IPS-18a (cell line): ENCODE measurements around the gene DSCAM.
"Not testable (repeated sequence)": the region's sequence is repeated elsewhere in the genome, so short reads cannot be mapped to it uniquely, and the experiment has no call there.

ENCODE experiments used
- H3K27ac ChIP-seq: one replicate; pipeline ENCODE4 v1.5.1; 2013; ENCODE audit warnings: low read length
- H3K27me3 ChIP-seq: one replicate; pipeline ENCODE4 v1.6.1; 2013; ENCODE audit warnings: mild to moderate bottlenecking, low read length; ENCODE audit not compliant: control insufficient read depth, insufficient read depth
- H3K36me3 ChIP-seq: one replicate; pipeline ENCODE4 v1.6.1; 2013; ENCODE audit warnings: low read depth, low read length; ENCODE audit not compliant: control insufficient read depth
- H3K4me1 ChIP-seq: one replicate; pipeline ENCODE4 v1.6.1; 2013; ENCODE audit warnings: low read depth, low read length; ENCODE audit not compliant: control insufficient read depth
- H3K4me3 ChIP-seq: one replicate; pipeline ENCODE4 v1.5.1; 2013; ENCODE audit warnings: low read length
- H3K9ac ChIP-seq: one replicate; pipeline ENCODE4 v1.6.1; 2013; ENCODE audit warnings: mild to moderate bottlenecking, low read length, moderate library complexity
- H3K9me3 ChIP-seq: one replicate; pipeline ENCODE4 v1.6.1; 2013; ENCODE audit warnings: low read depth, low read length; ENCODE audit not compliant: control insufficient read depth

DSCAM gene

DNA sequence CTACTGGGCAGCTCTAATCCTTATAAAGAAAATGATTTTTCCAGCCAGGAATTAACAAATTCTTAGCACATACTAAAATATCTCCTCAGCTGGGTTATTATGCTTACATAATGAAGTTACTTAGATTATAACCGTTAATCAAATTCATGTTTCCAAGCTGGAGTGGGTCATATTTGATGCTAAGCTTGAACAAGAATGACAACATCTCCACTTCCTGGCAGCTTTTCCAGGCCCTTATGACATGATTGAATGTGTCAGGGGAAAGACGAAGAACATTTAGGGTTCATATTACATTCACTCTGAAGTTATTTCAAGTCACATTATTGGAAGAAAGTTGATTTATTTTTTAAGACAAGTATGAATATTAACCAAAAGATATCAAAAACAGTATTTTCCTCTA lies 646.0 kb downstream of the DSCAM start:
- H3K27ac ChIP-seq = no peak overlapping the region
- H3K36me3 ChIP-seq = no peaks in the 10 kb centered on the region
- H3K9me3 ChIP-seq = no peaks in the 10 kb centered on the region
- H3K27me3 ChIP-seq = no peaks in the 10 kb centered on the region
- H3K9ac ChIP-seq = no peak overlapping the region
- no peak overlapping the region for H3K4me3 ChIP-seq
- no peaks in the 10 kb centered on the region for H3K4me1 ChIP-seq

DNA sequence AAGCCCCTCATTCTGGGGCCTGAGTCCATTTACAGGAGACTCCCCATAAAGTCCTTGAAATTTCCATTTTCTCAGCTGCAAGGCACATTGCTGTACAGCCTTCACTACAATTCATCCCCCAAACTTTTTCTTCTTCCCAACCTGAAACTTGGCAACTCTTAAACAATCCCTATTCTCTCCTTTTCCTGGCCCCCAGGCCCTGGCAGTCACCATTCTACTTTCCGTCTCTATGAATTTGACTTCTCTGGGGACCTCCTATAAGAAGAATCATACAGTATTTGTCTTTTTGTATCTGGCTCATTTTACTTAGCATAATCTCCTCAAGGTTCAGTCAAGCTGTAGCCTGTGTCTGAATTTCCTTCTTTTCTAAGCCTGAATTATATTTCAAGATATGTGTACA lies 646.8 kb downstream of the DSCAM start:
- H3K36me3 ChIP-seq = no peaks in the 10 kb centered on the region
- no peaks in the 10 kb centered on the region for H3K9me3 ChIP-seq
- no peak overlapping the region for H3K4me3 ChIP-seq
- no peaks in the 10 kb centered on the region for H3K27me3 ChIP-seq
- H3K9ac ChIP-seq = no peak overlapping the region
- H3K4me1 ChIP-seq = no peaks in the 10 kb centered on the region
- no peak overlapping the region for H3K27ac ChIP-seq

- Histone ChIP-seq H3K9ac (no peak overlapping the region), H3K27ac (no peak overlapping the region), H3K27me3 (no peaks in the 10 kb centered on the region), H3K9me3 (no peaks in the 10 kb centered on the region), H3K36me3 (no peaks in the 10 kb centered on the region), H3K4me1 (no peaks in the 10 kb centered on the region), H3K4me3 (no peak overlapping the region)
Observed at GRCh38 chr21:40194185-40194980, 652.6 kb downstream of the DSCAM start.

- Histone ChIP-seq H3K9ac (no peak overlapping the region), H3K27me3 (no peaks in the 10 kb centered on the region), H3K4me1 (no peaks in the 10 kb centered on the region), H3K4me3 (no peak overlapping the region), H3K9me3 (no peaks in the 10 kb centered on the region), H3K27ac (no peak overlapping the region), H3K36me3 (no peaks in the 10 kb centered on the region)
Observed at GRCh38 chr21:40191616-40192015, 655.3 kb downstream of the DSCAM start.

- H3K4me3 ChIP-seq = no peak overlapping the region
- no peaks in the 10 kb centered on the region for H3K36me3 ChIP-seq
- no peaks in the 10 kb centered on the region for H3K4me1 ChIP-seq
- no peak overlapping the region for H3K9ac ChIP-seq
- H3K27me3 ChIP-seq = no peaks in the 10 kb centered on the region
- no peaks in the 10 kb centered on the region for H3K9me3 ChIP-seq
- no peak overlapping the region for H3K27ac ChIP-seq
Observed at GRCh38 chr21:40191196-40191595, 655.8 kb downstream of the DSCAM start.

DNA sequence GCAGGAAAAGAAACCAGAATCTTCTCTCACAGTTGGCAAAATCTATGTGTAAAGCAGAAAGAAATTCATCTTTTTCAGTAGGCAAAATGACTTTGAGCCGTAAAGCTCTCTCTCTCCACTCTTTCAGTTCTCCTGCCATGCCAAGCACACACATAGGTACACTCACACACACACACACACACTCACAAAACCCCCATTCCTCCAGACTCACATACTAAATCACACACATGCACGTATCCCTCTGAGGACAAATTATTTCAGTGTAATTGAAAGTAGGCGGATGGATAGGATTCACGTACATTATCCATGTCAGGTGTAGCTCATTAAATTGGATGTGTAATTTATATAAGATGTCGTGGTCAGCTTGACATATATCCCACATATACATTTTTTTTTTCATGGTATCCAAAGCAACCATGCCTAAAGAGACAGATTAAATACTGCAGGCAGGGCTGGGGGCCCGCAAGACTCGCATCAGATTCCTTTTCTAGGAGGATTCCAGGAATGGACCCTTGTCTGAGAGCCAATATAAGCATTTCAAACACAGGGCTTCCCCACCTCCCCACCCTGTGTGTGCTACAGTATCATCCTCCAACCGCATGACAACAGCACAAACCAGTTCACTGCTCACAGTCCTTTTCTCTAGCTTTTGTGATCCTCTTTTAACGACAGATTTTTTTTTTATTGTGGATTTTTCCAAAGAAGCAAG lies 658.9 kb downstream of the DSCAM start:
- H3K27me3 ChIP-seq = no peaks in the 10 kb centered on the region
- no peaks in the 10 kb centered on the region for H3K9me3 ChIP-seq
- H3K4me1 ChIP-seq = no peaks in the 10 kb centered on the region
- H3K36me3 ChIP-seq = no peaks in the 10 kb centered on the region
- no peak overlapping the region for H3K27ac ChIP-seq
- no peak overlapping the region for H3K9ac ChIP-seq
- H3K4me3 ChIP-seq = no peak overlapping the region

- no peaks in the 10 kb centered on the region for H3K27me3 ChIP-seq
- no peaks in the 10 kb centered on the region for H3K36me3 ChIP-seq
- H3K9me3 ChIP-seq = no peaks in the 10 kb centered on the region
- no peak overlapping the region for H3K27ac ChIP-seq
- H3K4me1 ChIP-seq = no peaks in the 10 kb centered on the region
- no peak overlapping the region for H3K9ac ChIP-seq
- no peak overlapping the region for H3K4me3 ChIP-seq
Observed at GRCh38 chr21:40187244-40187643, 659.7 kb downstream of the DSCAM start.

- no peak overlapping the region for H3K27ac ChIP-seq
- H3K36me3 ChIP-seq = no peaks in the 10 kb centered on the region
- H3K9ac ChIP-seq = no peak overlapping the region
- H3K4me1 ChIP-seq = no peaks in the 10 kb centered on the region
- no peaks in the 10 kb centered on the region for H3K27me3 ChIP-seq
- H3K9me3 ChIP-seq = no peaks in the 10 kb centered on the region
- no peak overlapping the region for H3K4me3 ChIP-seq
Observed at GRCh38 chr21:40186045-40186444, 660.9 kb downstream of the DSCAM start.

- no peak overlapping the region for H3K27ac ChIP-seq
- no peaks in the 10 kb centered on the region for H3K9me3 ChIP-seq
- H3K4me3 ChIP-seq = no peak overlapping the region
- no peaks in the 10 kb centered on the region for H3K4me1 ChIP-seq
- no peaks in the 10 kb centered on the region for H3K27me3 ChIP-seq
- no peaks in the 10 kb centered on the region for H3K36me3 ChIP-seq
- H3K9ac ChIP-seq = no peak overlapping the region
Observed at GRCh38 chr21:40185208-40185607, 661.8 kb downstream of the DSCAM start.

DNA sequence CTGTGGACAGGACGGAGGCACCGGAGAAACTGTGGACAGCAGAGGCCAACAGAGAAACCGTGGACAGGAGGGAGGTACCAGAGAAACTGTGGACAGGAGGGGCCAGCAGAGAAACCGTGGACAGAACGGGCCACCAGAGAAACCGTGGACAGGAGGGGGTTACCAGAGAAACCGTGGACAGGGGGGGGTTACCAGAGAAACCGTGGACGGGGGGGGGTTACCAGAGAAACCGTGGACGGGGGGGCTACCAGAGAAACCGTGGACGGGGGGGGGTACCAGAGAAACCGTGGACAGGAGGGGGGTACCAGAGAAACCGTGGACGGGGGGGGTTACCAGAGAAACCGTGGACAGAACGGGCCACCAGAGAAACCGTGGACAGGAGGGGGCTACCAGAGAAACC lies 664.5 kb downstream of the DSCAM start:
- not testable (repeated sequence) for H3K9ac ChIP-seq, H3K4me1 ChIP-seq, H3K27ac ChIP-seq, H3K9me3 ChIP-seq, H3K4me3 ChIP-seq, H3K27me3 ChIP-seq, H3K36me3 ChIP-seq

GRCh38 chr21:40179166-40179565 lies 667.8 kb downstream of the DSCAM start:
- Histone ChIP-seq H3K36me3 (no peaks in the 10 kb centered on the region), H3K27me3 (no peaks in the 10 kb centered on the region), H3K27ac (no peak overlapping the region), H3K4me3 (no peak overlapping the region), H3K9me3 (no peaks in the 10 kb centered on the region), H3K9ac (no peak overlapping the region), H3K4me1 (no peaks in the 10 kb centered on the region)

DNA sequence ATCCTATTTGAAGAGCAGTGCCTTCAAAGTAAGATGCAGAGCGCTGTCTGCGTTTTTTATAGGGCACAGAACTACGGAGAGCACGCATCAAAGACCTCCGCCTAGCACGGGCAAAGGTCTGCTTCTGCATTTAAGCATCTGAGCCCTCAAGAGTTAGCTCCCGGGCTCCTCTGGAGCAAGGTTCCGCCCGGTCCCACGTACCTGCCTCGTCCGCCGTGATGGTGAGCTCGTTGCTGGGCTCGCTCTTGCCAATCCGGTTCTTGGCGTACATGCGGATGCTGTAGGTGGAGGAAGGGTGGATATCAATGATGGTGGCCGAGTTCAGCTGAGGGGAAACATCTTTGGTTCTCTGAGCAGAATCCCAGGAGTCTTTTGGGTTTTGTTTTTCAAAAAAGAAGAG lies 668.2 kb downstream of the DSCAM start:
- Histone ChIP-seq H3K36me3 (no peaks in the 10 kb centered on the region), H3K4me3 (no peak overlapping the region), H3K27me3 (no peaks in the 10 kb centered on the region), H3K9me3 (no peaks in the 10 kb centered on the region), H3K27ac (no peak overlapping the region), H3K9ac (no peak overlapping the region), H3K4me1 (no peaks in the 10 kb centered on the region)
